Stimulated activated CD4-positive, alpha-beta T cell treated with anti-CD3 and anti-CD28 coated beads, Interleukin-12 subunit alpha, Interleukin-12 subunit beta, amount 100 ng/mL, for 48 hours (primary cell): ENCODE results near the gene MDGA2.

Experiments
- DNase-seq, 3 donors: peaks; one replicate each; pipeline ENCODE4 v3.0.0-alpha.2; 2020; ENCODE audit warnings: low read depth in 2 of 3, low spot score in 1 of 3

MDGA2 gene

DNA sequence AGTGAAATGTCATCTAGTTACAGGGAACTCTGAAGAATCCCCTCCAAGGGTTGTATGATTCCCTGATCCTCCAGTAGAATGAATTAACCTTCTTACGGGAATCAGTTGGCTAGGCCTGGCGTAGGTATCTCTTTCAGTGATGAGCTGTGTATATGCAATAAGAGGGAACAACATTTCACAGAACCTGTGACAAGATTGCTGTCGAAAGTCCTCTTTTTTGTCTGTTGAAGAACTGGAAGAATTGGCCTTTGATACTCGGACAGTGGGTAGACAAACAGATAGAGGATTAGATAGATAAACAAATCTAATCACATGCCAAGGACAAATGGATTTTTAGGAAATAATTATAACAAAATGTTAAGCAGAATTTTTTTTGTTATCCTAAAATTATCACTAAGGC, 184.6 kb downstream of the MDGA2 start:
- no peak for DNase-seq

GRCh38 chr14:47490353-47490752, 185.1 kb downstream of the MDGA2 start:
- no peak for DNase-seq

GRCh38 chr14:47485421-47485820, 190.0 kb downstream of the MDGA2 start:
- DNase-seq = no peak

DNA sequence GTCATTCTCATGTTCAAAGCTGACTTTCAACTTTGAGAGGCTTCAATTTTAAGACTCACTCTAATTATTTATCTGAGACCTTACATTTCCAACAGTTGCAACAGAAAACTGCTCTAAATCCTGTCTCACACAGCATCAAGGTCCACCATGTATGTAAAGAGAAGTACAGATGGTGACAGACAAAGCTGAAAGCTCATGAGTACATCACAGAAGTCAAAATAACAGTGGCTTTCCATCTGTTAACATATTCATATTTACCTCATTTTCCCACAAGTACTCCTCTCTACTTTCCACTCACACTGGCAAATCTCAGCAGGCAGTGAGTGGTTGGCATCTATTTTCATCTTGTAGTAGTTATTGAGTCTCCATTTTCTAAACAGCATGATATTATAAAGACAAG, 192.0 kb downstream of the MDGA2 start:
- no peak for DNase-seq

- DNase-seq = no peak
Observed at GRCh38 chr14:47471075-47471474, 204.3 kb downstream of the MDGA2 start.

GRCh38 chr14:47466916-47467315, 208.5 kb downstream of the MDGA2 start:
- DNase-seq = no peak

DNA sequence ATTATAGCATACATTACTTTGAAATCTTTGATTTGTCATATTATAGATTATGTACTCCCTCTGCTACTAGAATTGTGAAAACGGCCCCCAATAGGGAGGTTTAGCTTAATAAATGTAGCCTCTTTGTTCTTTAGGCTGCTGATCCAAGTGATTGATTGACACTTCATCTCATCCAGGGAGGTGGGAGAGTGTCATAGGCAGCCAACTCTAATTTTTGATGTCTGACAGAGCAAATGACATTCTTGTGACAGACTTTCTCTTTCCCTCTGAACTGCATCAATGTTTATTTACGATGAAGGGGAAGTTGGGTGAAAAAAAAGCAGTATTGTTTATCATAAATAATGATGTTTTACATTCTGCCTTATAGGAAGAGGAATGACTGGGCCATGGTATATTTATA, 221.4 kb downstream of the MDGA2 start:
- DNase-seq = no peak

GRCh38 chr14:47447076-47447475, 228.3 kb downstream of the MDGA2 start:
- no peak for DNase-seq

DNA sequence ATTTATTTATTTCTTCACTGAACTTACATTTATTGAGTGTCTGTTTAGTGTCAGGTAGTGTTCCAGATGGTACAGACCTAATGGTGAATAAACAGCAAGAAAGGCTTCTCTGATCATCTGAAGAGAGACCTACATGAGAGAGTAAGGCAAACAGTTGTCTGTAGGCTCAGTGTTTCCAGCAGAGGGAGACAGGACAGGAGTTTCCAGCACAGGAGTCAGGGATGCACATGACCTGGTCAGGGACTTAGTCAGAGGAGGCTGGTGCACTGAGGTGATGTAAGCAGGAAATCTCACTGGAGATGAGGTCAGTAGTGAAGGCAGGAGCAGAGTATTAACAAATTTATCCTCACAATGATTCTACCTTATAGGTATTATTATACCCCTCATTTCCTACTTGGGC, 233.2 kb downstream of the MDGA2 start:
- DNase-seq = no peak

- DNase-seq = no peak
Observed at GRCh38 chr14:47439953-47440352, 235.5 kb downstream of the MDGA2 start.

- DNase-seq = no peak
Observed at GRCh38 chr14:47438650-47439140, 236.7 kb downstream of the MDGA2 start.

GRCh38 chr14:47435331-47435965, 240.0 kb downstream of the MDGA2 start:
- DNase-seq = no peak

DNA sequence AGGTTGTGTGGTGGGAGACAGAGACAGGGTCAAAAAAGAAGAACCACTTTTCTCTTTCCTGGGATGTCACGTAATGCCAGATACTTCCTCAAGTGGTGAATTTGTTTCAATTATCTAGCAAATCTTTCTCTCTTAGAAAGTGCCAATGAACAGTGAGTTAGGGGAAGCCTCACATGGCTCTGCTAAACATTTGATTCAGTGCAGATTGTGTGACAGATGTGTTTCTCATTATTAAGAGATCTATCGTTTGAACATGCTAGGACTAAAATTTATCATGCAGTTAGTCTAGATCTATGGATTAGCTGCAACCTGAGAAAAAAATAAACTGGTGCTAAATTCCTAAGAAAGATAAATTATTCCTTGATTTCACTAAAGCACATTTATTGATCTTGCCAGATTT, 247.8 kb downstream of the MDGA2 start:
- DNase-seq = no peak

DNA sequence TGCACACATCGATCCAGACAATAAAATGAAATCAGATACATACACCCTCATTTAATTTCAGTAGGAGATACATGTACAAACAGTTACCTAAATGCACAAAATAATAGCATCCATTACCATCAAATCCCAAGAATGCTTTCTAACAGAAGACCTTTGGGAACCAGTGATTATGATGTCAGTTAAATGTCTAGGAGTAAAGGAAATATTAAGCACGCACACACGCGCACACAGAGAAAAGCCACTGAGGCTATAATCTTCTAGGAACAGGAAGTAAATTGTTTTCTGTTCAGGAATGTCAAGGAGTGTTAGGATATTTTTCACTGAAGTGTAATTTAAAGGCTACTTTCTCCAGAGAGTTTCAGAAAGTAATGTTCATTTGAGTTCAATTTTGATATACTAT, 250.1 kb downstream of the MDGA2 start:
- DNase-seq = no peak

DNA sequence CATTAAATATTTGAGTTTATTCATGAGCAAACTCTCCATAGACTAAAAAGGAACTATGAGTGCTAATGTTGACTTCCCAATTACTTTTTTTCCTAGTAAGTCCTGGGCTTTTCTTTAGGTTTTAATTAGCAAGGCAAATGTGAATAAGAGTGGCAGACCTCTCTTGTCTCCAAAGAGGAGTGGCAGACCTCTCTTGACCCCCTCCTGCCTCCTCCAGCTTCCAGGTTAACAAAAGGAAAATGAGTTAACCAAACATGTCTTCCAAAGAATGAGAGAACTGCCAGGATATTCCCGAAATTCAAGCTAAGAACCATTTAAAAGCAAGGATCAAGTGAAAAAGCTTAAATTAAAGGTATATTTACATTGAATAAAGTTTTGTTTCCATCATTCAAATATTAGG, 253.2 kb downstream of the MDGA2 start:
- no peak for DNase-seq

GRCh38 chr14:47411523-47411922, 263.9 kb downstream of the MDGA2 start:
- no peak for DNase-seq

GRCh38 chr14:47392326-47392725, 283.1 kb downstream of the MDGA2 start:
- no peak for DNase-seq

DNA sequence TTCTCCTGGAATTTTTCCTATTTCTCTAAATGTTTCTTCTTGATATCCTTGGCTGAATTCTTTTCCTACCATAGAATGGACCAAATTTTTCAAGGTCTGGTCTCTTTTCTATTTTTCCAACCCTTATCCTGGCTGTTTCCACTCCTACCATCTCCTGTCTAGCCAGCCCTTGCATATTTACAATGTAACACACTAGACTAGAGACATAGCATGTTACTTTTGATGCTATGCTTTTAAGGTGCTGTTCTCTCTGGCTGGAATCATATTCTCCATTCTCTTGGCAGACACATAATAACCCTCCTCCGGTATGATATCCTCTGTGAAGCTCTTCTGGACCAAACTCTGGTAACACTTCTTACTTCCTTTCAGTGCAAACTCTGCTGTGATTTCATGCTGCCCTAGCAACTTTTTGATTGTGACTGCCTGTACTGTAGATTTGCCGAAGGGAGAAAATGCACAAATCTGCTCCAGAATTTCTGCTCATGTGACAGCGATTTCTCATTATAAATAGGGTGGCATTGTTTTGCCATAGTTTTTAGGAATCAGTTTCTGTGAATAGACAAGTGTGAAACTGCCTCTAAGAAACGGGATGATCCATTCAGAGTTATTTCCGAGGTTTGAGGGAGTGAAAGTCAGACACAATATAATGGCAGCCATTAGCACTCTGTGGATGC, 284.4 kb downstream of the MDGA2 start:
- DNase-seq = no peak

DNA sequence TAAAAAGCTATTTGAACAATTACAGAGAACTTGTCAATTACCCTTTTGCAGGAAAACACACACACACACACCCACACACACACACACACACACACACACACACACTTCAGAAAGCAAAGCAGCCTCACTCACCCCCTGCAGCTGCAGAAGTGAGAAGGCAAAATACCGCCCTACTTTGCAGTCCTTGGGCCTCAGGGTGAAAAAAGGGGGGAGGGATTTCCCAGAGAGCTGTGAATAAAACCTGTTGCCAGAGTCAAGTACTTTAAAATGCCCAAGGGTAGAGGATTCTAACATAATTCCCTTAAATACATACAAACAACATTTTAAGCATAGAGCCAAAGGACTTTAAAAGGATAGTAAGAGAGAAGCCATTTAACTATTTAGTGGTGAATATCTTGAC, 285.9 kb downstream of the MDGA2 start:
- DNase-seq = no peak

DNA sequence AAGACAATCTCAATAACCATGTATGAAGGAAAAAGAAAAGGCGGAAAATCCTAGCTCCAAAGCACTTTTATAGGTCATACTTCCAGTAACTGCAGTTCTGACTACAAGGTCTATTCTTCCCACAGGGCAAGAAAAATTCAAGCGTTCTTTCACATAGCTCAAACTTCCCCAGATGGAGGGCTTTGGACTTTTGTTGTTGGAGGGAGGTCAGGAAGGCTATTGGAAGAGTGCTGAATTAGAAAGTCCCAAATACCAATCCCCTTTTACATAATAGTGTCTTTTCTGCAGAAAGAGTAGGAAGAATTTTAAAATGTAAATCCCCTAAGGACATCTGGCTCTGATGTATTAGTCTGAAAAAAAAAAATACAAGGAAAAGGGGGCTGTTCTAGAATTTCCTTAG, 309.4 kb downstream of the MDGA2 start:
- no peak for DNase-seq

- DNase-seq = no peak
Observed at GRCh38 chr14:47365233-47365632, 310.2 kb downstream of the MDGA2 start.

GRCh38 chr14:47353186-47353585, 322.2 kb downstream of the MDGA2 start:
- DNase-seq = no peak

- DNase-seq = no peak
Observed at GRCh38 chr14:47346849-47347248, 328.6 kb downstream of the MDGA2 start.
